IPS-15b (cell line): ENCODE measurements around the gene FIBCD1.
A peak's percentile ranks its signal among the peaks of the same experiment; 100 is the strongest.

Source experiments
- H3K27me3 ChIP-seq: one replicate; pipeline ENCODE4 v1.6.1; 2013; ENCODE audit warnings: low read length; ENCODE audit not compliant: control insufficient read depth, insufficient read depth
- H3K36me3 ChIP-seq: one replicate; pipeline ENCODE4 v1.6.1; 2013; ENCODE audit warnings: low read length; ENCODE audit not compliant: control insufficient read depth, insufficient read depth
- H3K4me1 ChIP-seq: one replicate; pipeline ENCODE4 v1.6.1; 2013; ENCODE audit warnings: mild to moderate bottlenecking, low read length; ENCODE audit not compliant: control insufficient read depth, insufficient read depth
- H3K4me3 ChIP-seq: one replicate; pipeline ENCODE4 v1.5.1; 2013; ENCODE audit warnings: low read depth, low read length
- H3K9ac ChIP-seq: one replicate; pipeline ENCODE4 v1.6.1; 2013; ENCODE audit warnings: low read depth, mild to moderate bottlenecking, low read length
- H3K9me3 ChIP-seq: one replicate; pipeline ENCODE4 v1.6.1; 2013; ENCODE audit warnings: mild to moderate bottlenecking, low read length; ENCODE audit not compliant: control insufficient read depth, insufficient read depth

FIBCD1 gene

GRCh38 chr9:130903194-130904069, 35.6 kb downstream of the FIBCD1 start:
- Histone ChIP-seq H3K4me1 (no peaks in the 10 kb centered on the region), H3K27me3 (no peaks in the 10 kb centered on the region), H3K36me3 (no peaks in the 10 kb centered on the region)

DNA sequence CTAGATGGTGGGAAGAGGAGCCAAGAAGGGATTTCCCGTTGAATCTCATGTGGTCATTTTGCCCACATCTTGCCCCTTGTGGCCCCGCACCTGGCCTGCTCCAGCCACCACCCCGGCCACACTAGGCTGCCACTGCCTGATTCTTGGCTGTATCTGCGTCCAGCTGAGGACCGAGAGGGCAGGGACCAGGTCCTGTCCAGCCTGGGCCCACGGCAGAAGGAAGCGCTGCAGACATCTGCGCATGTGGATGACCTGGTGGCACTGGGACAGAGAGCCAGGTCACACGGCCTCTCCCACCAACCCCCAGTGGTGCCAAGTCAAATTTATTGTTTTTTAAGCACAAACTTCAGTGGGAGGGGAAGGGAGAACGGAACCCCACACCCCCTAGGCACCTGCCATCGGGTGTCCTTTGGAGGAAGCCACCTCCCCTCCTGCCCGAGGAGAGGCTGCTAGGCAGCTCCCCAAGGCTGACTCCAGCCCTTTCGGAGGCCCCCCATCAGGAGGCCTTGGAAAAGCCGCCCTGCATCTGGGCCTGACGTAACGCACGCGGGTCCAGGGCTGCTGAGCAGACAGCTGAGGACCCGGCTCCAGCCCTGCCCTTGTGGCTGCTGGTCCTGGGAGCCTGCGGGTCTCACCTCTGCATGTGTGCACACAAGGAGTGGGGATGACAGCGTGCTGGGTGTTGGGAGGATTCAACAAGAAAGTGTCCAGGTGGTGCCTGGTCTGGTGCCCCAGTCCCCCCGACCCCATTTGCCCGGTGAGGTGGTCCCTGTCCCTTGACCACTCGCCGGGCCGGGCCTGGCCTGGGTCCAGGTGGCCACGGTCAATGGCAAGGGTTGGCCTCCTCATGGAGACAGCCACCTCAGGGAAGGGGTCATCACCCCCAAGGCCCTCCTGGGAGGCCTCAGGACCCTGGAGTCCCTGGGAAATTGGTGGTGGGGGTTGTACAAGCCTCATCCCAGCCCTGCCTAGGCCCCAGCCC, 36.6 kb downstream of the FIBCD1 start:
- H3K36me3 ChIP-seq, result no peaks in the 10 kb centered on the region
- H3K4me3 ChIP-seq, result no peak overlapping the region
- no peaks in the 10 kb centered on the region for H3K27me3 ChIP-seq
- H3K9ac ChIP-seq, result peak overlapping the region; percentile 3
- no peaks in the 10 kb centered on the region for H3K9me3 ChIP-seq
- H3K4me1 ChIP-seq, result no peaks in the 10 kb centered on the region

More at GRCh38 chr9:130903194-130904069, 35.6 kb downstream of the FIBCD1 start:
- no peaks in the 10 kb centered on the region for H3K9me3 ChIP-seq
- H3K4me3 ChIP-seq, result no peak overlapping the region
- H3K9ac ChIP-seq, result no peak overlapping the region

- no peak overlapping the region for H3K9ac ChIP-seq
Observed at GRCh38 chr9:130901498-130902203, 37.4 kb downstream of the FIBCD1 start.

GRCh38 chr9:130900701-130901497, 38.1 kb downstream of the FIBCD1 start:
- Histone ChIP-seq H3K9me3 (no peaks in the 10 kb centered on the region), H3K4me3 (no peak overlapping the region), H3K27me3 (no peaks in the 10 kb centered on the region), H3K9ac (no peak overlapping the region), H3K36me3 (no peaks in the 10 kb centered on the region), H3K4me1 (no peaks in the 10 kb centered on the region)

More at GRCh38 chr9:130901498-130902203, 37.4 kb downstream of the FIBCD1 start:
- Histone ChIP-seq H3K27me3 (no peaks in the 10 kb centered on the region), H3K9me3 (no peaks in the 10 kb centered on the region), H3K4me3 (no peak overlapping the region), H3K4me1 (no peaks in the 10 kb centered on the region), H3K36me3 (no peaks in the 10 kb centered on the region)

DNA sequence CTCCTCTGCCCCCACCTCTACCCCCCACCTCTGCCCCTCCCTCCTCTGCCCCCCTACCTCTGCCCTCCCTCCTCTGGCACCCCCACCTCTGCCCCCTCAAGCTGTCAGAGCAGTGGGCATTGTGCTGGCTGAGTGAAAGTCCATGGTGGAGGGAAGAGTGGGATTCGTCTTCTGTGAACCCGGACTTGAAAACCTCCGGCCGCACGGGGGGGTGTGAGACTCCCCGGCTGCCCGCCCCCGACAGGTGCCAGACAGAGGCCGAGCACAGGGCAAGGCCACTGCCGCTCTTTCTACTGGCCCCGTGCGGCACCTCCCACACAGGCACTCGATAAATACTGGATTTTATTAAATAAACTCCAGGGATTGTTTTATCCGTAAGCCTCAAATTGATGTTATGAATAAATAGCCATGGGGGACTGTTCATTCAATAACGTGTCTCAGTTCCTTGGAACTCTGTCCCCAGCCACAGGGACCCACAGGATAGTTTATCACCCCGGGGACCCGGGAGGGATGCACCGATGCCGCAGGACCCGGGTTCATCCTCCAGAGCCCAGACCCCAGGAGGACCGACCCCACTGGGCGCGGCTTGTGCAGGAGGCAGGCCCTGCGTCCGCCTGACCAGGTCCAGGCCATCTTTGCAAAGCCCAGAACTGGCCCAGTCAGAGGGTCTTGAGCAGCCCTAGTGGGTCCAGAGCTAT, 39.8 kb downstream of the FIBCD1 start:
- H3K4me3 ChIP-seq, result no peak overlapping the region
- no peaks in the 10 kb centered on the region for H3K36me3 ChIP-seq
- H3K9me3 ChIP-seq, result no peaks in the 10 kb centered on the region
- no peaks in the 10 kb centered on the region for H3K4me1 ChIP-seq
- H3K9ac ChIP-seq, result no peak overlapping the region
- H3K27me3 ChIP-seq, result no peaks in the 10 kb centered on the region

- H3K4me3 ChIP-seq, result no peak overlapping the region
- H3K27me3 ChIP-seq, result no peaks in the 10 kb centered on the region
- H3K36me3 ChIP-seq, result no peaks in the 10 kb centered on the region
- no peak overlapping the region for H3K9ac ChIP-seq
- H3K9me3 ChIP-seq, result no peaks in the 10 kb centered on the region
- no peaks in the 10 kb centered on the region for H3K4me1 ChIP-seq
Observed at GRCh38 chr9:130898552-130898852, 40.5 kb downstream of the FIBCD1 start.

DNA sequence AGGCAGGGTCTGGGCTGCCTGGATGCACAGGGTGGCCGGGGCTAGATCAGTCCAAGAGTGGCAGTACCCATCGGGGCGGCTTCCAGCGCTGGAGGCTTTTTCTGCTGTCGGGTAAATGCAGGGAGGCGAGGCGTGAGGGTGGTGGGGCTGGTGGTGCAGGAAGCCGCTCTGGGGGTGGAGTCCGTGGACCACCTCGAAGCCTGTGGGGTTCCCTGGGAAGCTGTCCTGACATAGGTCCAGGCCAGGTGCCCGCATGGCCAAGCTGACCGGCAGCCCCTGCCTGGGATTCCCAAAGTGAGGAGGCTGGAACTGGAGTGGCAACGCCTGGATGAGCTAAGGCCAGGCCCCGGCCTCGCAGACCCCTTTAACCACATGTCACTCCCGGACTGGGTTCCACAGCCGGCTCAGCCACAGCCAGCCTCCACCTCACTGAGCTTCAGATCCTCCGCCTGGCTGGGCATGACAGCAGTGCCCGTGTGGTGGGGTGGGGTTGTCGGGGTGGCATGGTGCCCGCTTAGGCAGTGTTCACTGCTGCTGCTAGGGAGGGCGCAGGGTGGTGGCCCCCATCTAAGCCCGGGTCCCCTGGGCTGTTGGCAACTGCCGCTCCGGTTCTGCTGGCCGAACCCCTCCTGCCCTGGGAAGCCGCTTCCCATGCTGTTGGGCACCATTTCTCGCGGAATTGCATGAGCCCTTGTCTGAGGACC, 41.0 kb downstream of the FIBCD1 start:
- Histone ChIP-seq H3K4me1 (no peaks in the 10 kb centered on the region), H3K4me3 (no peak overlapping the region), H3K27me3 (no peaks in the 10 kb centered on the region), H3K9ac (no peak overlapping the region), H3K36me3 (peaks cover under 1% of the 10 kb centered on the region), H3K9me3 (no peaks in the 10 kb centered on the region)

- Histone ChIP-seq H3K9ac (no peak overlapping the region), H3K4me3 (no peak overlapping the region), H3K36me3 (peaks cover 2% of the 10 kb centered on the region), H3K27me3 (no peaks in the 10 kb centered on the region), H3K9me3 (no peaks in the 10 kb centered on the region), H3K4me1 (no peaks in the 10 kb centered on the region)
Observed at GRCh38 chr9:130897105-130897751, 41.8 kb downstream of the FIBCD1 start.

DNA sequence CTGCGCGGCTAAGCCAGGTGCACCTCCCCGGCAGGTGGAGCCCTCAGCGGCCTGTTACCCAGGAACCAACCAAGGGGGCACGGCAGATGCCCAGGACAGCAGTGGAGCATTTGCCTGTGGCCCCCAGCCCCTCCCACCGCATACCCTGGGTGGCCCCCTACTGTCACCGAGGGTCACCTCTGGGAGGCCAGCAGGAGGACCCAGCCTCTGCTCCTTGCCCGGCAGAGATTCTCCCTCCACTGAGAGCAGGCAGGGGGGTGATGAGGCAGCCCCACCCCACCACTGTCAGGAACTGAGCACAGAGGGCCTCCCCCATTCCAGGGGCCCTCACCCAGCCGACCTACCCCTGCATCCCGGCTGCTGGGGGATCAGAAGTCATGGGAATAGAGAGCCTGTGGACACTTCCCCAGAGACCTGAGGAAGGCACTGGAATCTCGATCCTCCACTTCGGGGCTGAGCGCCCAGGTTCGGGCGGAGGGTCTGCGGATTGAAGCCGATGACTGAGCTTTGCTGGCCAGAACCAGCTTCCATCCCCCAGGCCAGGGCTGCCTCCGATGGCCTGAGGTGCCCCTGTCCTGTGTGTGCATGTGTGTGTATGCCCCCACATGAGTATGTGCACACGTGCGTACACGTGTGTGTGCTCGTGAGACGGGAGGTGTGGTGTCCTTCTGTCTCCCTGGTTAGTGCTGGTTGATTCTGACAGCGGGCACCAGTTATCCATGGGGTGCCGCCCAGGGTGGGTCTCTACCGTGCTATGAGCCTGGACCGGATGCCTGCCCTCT, 42.6 kb downstream of the FIBCD1 start, which contains the start of gene QRFP:
Gene QRFP (minus strand): TSS at position 580 of the 782 bp plus-strand sequence. CDS start 2,974 bp downstream, outside the sequence.
- no peaks in the 10 kb centered on the region for H3K4me1 ChIP-seq
- H3K27me3 ChIP-seq, result no peaks in the 10 kb centered on the region
- H3K9ac ChIP-seq, result no peak within 1 kb of the TSS

More for the DNA sequence above, 42.6 kb downstream of the FIBCD1 start, which contains the start of gene QRFP:
- no peak within 1 kb of the TSS for H3K4me3 ChIP-seq
- H3K36me3 ChIP-seq, result peaks cover 2% of the 10 kb centered on the region
- H3K9me3 ChIP-seq, result no peaks in the 10 kb centered on the region
